ENCODE measurements around the gene TMEM52.

DNA sequence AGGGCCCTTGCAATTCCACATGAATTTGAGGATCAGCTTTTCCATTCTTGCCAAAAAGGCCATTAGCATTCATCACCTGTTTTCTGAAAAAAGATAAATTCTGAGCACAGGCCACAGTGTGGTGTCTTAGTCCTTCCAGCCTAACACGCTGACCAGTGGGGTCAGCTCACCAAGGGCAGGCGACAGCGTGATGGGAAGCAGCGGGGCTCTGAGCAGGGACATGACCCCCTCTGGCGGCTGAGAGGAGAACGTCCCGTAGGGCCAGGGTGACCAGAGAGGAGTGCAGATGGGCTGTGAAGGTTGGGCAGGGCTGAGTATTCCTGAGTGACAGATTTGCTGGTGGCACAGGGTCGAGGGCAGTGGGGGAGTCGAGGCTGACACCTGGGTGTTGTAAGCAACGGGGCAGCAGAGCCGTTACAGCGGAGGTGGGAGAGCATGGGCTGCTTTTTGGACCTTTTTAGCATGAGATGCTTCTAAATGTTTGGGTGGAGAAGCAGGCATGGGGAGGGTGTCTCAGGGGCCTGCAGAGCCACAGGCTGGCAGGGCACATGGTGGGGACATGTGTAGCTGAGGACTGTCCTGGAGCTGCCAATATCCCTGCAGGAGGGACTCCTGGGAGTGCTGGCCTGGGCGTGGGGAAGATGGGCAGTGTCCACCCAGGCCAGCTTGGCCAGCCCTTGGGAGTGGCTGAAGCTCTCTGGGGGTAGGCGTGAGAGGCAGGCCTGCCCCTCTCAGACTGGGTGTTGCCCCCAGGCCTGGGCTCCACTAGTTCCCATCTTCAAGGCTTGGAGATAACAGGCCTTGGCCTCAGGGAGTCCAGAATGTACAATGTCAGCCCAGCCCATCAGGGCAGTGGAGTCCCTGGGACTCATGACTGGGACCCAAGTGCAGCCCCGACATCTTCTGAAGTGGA lies 12.6 kb downstream of the TMEM52 start:
- TF ChIP-seq EZH2 (IDR thresholded peaks at IDR 0.05; ENCODE audit: low read depth, low read length, severe bottlenecking) (no peak), RFX5 (IDR thresholded peaks at IDR 0.05; ENCODE audit: borderline replicate concordance, low read depth, low read length) (no peak)

Measured in H1 (cell line).